Measurements from ENCODE around the gene KRTAP4-12. TPM values are rescaled to one million over a fixed set of nuclear protein-coding genes. Genes with fewer than 3 reads are reported as not detected.
"Not testable (repeated sequence)": the region's sequence is repeated elsewhere in the genome, so short reads cannot be mapped to it uniquely, and the experiment has no call there.

Gene KRTAP4-12
- total RNA-seq, 3 donors from 2014 or later = not detected

- H3K36me3 ChIP-seq = no peaks in the 10 kb centered on the region
- no peak for DNase-seq (ENCODE audit: low spot score in 2 of 2)
- intact Hi-C loops (cut with DNase I; ENCODE audit: low total_unique reads) = no loop called here
- no peaks in the 10 kb centered on the region for H3K27me3 ChIP-seq
- H3K9me3 ChIP-seq = no peaks in the 10 kb centered on the region
- no peak overlapping the region for H3K27ac ChIP-seq
- TF ChIP-seq, protein P1, sequence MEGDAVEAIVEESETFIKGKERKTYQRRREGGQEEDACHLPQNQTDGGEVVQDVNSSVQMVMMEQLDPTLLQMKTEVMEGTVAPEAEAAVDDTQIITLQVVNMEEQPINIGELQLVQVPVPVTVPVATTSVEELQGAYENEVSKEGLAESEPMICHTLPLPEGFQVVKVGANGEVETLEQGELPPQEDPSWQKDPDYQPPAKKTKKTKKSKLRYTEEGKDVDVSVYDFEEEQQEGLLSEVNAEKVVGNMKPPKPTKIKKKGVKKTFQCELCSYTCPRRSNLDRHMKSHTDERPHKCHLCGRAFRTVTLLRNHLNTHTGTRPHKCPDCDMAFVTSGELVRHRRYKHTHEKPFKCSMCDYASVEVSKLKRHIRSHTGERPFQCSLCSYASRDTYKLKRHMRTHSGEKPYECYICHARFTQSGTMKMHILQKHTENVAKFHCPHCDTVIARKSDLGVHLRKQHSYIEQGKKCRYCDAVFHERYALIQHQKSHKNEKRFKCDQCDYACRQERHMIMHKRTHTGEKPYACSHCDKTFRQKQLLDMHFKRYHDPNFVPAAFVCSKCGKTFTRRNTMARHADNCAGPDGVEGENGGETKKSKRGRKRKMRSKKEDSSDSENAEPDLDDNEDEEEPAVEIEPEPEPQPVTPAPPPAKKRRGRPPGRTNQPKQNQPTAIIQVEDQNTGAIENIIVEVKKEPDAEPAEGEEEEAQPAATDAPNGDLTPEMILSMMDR (IDR thresholded peaks at IDR 0.05) = no peak
- no peak for TF ChIP-seq POLR2A (IDR thresholded peaks at IDR 0.05)
- no peak for TF ChIP-seq POLR2AphosphoS5 (IDR thresholded peaks at IDR 0.05)
- no peaks in the 10 kb centered on the region for H3K4me1 ChIP-seq
- H3K4me3 ChIP-seq = no peak overlapping the region
Measured at GRCh38 chr17:41098481-41098880, 25.5 kb downstream of the KRTAP4-12 start.

- TF ChIP-seq, protein P1 (IDR thresholded peaks at IDR 0.05) = no peak
- no peak for TF ChIP-seq POLR2AphosphoS5 (IDR thresholded peaks at IDR 0.05)
- no peak for TF ChIP-seq POLR2A (IDR thresholded peaks at IDR 0.05)
- no peak within 1 kb of the TSS for H3K4me3 ChIP-seq
- no peak within 1 kb of the TSS for H3K27ac ChIP-seq
- no peaks in the 10 kb centered on the region for H3K36me3 ChIP-seq
- DNase-seq (ENCODE audit: low spot score in 2 of 2) = no peak
- no peaks in the 10 kb centered on the region for H3K9me3 ChIP-seq
- intact Hi-C loops (cut with DNase I; ENCODE audit: low total_unique reads) = no loop called here
- no peaks in the 10 kb centered on the region for H3K4me1 ChIP-seq
- no peaks in the 10 kb centered on the region for H3K27me3 ChIP-seq
Measured at GRCh38 chr17:41098042-41098441, 25.9 kb downstream of the KRTAP4-12 start, which contains the start of gene KRTAP4-8. TSS of gene KRTAP4-8 (minus strand) at chr17:41098142. CDS start at chr17:41098084, 58 bp downstream.

GRCh38 chr17:41096055-41096454, 27.9 kb downstream of the KRTAP4-12 start:
- H3K27ac ChIP-seq = no peak overlapping the region
- no peaks in the 10 kb centered on the region for H3K36me3 ChIP-seq
- H3K4me1 ChIP-seq = no peaks in the 10 kb centered on the region
- no peak for DNase-seq (ENCODE audit: low spot score in 2 of 2)
- no peaks in the 10 kb centered on the region for H3K9me3 ChIP-seq
- no peak overlapping the region for H3K4me3 ChIP-seq
- intact Hi-C loops (cut with DNase I; ENCODE audit: low total_unique reads) = no loop called here
- no peaks in the 10 kb centered on the region for H3K27me3 ChIP-seq
- TF ChIP-seq POLR2AphosphoS5 (IDR thresholded peaks at IDR 0.05) (no peak), POLR2A (IDR thresholded peaks at IDR 0.05) (no peak)
- TF ChIP-seq, protein P1 (IDR thresholded peaks at IDR 0.05) = no peak

- H3K4me3 ChIP-seq; H3K27me3 ChIP-seq; H3K9me3 ChIP-seq; H3K36me3 ChIP-seq; intact Hi-C loops (cut with DNase I; ENCODE audit: low total_unique reads); H3K27ac ChIP-seq; DNase-seq (ENCODE audit: low spot score in 2 of 2); H3K4me1 ChIP-seq: not testable (repeated sequence)
Measured at GRCh38 chr17:41088760-41089352, 35.1 kb downstream of the KRTAP4-12 start.

DNA sequence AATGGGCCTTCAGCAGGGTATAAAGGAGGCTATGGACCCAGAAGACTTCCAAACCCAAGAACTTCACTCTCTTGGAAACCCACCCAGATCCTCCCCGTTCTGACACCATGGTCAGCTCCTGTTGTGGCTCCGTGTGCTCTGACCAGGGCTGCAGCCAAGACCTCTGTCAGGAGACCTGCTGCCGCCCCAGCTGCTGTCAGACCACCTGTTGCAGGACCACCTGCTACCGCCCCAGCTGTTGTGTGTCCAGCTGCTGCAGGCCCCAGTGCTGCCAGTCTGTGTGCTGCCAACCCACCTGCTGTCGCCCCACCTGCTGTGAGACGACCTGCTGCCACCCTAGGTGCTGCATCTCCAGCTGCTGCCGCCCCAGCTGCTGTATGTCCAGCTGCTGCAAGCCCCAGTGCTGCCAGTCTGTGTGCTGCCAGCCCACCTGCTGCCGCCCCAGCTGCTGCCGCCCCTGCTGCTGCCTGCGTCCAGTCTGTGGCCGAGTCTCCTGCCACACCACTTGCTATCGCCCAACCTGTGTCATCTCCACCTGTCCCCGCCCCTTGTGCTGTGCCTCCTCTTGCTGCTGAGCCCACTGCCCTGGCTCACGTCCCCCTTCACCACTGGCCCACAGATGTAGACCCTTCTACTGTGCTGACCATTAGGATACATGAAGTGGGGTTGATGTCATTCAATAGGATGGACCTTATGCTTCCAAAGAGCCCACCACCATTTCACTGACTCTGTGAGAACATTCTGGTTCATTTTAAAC, 39.7 kb downstream of the KRTAP4-12 start, which contains the start of gene KRTAP4-7:
TSS of gene KRTAP4-7 (plus strand) at position 51 of the 757 bp plus-strand sequence. CDS start at position 108, 57 bp downstream.
- H3K9me3 ChIP-seq; H3K4me1 ChIP-seq; H3K27ac ChIP-seq; DNase-seq (ENCODE audit: low spot score in 2 of 2); H3K36me3 ChIP-seq; H3K4me3 ChIP-seq; H3K27me3 ChIP-seq; intact Hi-C loops (cut with DNase I; ENCODE audit: low total_unique reads): not testable (repeated sequence)

DNA sequence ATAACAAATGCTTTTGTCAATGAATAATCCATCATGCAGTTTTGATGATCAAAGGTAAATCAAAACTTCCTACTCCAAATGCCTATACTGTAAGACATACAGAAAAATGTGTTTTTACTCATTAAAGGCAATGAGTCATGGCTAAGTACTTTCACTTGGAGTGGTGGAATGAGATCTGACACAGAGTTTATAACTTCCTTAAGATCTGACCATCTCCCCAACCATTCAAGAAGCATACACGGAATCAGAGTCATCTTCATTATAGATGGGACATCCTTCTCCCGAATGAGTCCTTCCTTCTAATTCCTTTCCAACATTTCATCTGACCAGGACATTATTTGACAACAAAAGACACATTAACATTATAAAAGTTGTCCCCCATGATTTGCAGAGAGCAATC, 40.6 kb downstream of the KRTAP4-12 start:
- H3K9me3 ChIP-seq; intact Hi-C loops (cut with DNase I; ENCODE audit: low total_unique reads); H3K4me1 ChIP-seq; DNase-seq (ENCODE audit: low spot score in 2 of 2); H3K27ac ChIP-seq; H3K27me3 ChIP-seq; H3K36me3 ChIP-seq; H3K4me3 ChIP-seq: not testable (repeated sequence)
